ENCODE data around the gene SPECC1L. TPM values are rescaled to one million over a fixed set of nuclear protein-coding genes. Genes with fewer than 3 reads are reported as not detected.

Gene SPECC1L, protein sequence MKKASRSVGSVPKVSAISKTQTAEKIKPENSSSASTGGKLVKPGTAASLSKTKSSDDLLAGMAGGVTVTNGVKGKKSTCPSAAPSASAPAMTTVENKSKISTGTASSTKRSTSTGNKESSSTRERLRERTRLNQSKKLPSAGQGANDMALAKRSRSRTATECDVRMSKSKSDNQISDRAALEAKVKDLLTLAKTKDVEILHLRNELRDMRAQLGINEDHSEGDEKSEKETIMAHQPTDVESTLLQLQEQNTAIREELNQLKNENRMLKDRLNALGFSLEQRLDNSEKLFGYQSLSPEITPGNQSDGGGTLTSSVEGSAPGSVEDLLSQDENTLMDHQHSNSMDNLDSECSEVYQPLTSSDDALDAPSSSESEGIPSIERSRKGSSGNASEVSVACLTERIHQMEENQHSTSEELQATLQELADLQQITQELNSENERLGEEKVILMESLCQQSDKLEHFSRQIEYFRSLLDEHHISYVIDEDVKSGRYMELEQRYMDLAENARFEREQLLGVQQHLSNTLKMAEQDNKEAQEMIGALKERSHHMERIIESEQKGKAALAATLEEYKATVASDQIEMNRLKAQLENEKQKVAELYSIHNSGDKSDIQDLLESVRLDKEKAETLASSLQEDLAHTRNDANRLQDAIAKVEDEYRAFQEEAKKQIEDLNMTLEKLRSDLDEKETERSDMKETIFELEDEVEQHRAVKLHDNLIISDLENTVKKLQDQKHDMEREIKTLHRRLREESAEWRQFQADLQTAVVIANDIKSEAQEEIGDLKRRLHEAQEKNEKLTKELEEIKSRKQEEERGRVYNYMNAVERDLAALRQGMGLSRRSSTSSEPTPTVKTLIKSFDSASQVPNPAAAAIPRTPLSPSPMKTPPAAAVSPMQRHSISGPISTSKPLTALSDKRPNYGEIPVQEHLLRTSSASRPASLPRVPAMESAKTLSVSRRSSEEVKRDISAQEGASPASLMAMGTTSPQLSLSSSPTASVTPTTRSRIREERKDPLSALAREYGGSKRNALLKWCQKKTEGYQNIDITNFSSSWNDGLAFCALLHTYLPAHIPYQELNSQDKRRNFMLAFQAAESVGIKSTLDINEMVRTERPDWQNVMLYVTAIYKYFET
- 80.6 TPM for total RNA-seq (ENCODE audit: unreplicated experiment)
- long read RNA-seq, partial matches to known transcripts: 9 of 12 reads
- long read RNA-seq, other reads (novel, unspliced or antisense): 1 of 12 reads

DNA sequence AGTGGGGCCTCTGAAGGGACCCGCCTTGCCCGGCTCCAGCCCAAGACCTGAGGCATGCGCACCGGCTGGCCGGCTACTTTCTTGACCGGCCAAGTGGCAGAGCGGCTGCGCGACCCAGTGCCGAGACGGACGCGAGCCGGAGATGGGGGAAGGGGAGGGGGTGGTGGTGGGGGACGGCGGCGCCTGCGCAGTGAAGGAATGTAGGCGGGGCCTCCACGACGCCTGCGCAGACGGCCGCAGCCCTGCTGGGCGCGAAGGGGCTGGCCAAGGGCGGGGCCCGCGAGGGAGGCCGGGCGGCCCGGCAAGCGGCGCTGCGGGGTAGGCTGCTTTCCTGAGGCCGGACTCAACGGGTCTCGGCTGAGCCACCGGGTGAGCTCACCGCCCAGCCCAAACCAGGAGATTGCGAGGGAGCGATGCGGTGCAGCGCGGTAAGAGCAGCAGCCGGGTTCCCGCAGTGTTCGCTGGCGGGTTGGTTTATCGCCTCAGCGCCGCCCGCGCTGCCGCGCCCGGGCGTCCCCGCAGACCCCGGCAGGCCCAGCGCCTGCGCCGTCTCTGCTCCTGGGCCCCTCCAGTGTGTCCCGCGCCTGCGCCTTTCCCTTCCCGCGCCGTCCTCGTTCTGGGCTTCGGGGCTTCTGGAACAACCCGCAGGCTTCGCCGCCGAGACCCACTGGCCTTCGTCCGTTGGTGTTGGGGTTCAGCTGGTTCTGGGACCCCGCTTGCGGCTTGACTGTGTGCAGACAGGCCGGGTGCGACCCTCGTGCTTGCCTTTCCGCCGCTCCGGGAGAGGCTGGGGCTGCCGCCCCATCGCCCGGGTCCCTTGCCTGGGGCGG is at the start of gene SPECC1L:
Gene SPECC1L (plus strand): TSS at position 276 of the 830 bp plus-strand sequence. CDS start 31,401 bp downstream, outside the sequence.
- peak; percentile 96 for DNase-seq (ENCODE audit: low spot score)
- Mint-ChIP-seq H3K36me3 (ENCODE audit: low read depth, unreplicated experiment) (no peaks in the 10 kb centered on the region), H3K4me1 (ENCODE audit: unreplicated experiment) (peaks cover 21% of the 10 kb centered on the region), H3K4me3 (ENCODE audit: unreplicated experiment) (peak within 1 kb of the TSS; percentile 93), H3K9me3 (ENCODE audit: unreplicated experiment) (no peaks in the 10 kb centered on the region), H3K27ac (ENCODE audit: unreplicated experiment) (peak within 1 kb of the TSS; percentile 77), H3K27me3 (ENCODE audit: unreplicated experiment) (no peaks in the 10 kb centered on the region)
- TF ChIP-seq, protein P1, sequence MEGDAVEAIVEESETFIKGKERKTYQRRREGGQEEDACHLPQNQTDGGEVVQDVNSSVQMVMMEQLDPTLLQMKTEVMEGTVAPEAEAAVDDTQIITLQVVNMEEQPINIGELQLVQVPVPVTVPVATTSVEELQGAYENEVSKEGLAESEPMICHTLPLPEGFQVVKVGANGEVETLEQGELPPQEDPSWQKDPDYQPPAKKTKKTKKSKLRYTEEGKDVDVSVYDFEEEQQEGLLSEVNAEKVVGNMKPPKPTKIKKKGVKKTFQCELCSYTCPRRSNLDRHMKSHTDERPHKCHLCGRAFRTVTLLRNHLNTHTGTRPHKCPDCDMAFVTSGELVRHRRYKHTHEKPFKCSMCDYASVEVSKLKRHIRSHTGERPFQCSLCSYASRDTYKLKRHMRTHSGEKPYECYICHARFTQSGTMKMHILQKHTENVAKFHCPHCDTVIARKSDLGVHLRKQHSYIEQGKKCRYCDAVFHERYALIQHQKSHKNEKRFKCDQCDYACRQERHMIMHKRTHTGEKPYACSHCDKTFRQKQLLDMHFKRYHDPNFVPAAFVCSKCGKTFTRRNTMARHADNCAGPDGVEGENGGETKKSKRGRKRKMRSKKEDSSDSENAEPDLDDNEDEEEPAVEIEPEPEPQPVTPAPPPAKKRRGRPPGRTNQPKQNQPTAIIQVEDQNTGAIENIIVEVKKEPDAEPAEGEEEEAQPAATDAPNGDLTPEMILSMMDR (IDR thresholded peaks at IDR 0.05; ENCODE audit: unreplicated experiment): no peak

DNA sequence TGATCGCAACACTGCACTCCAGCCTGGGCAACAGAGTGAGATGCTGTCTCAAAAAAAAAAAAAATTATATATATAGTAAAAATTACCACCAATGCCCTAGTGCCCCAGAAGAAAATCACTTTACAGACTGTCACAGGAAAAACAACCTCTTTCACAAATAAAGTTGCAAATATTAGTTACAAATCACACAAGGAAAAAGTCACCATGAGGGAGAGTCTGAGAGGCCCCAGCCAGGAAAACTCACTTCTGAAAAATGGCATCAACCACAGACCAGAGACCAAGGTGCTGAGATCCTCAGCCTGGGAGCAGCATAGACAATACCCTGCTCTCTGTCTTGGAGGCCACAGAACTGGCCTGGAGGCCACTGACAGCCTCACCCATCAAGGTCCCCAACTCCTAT is 46.2 kb upstream of the SPECC1L start:
- Mint-ChIP-seq H3K4me3 (ENCODE audit: unreplicated experiment) (no peak overlapping the region), H3K36me3 (ENCODE audit: low read depth, unreplicated experiment) (peaks cover 4% of the 10 kb centered on the region), H3K27ac (ENCODE audit: unreplicated experiment) (no peak overlapping the region), H3K27me3 (ENCODE audit: unreplicated experiment) (peaks cover 4% of the 10 kb centered on the region), H3K9me3 (ENCODE audit: unreplicated experiment) (no peaks in the 10 kb centered on the region), H3K4me1 (ENCODE audit: unreplicated experiment) (peaks cover 2% of the 10 kb centered on the region)
- TF ChIP-seq, protein P1 (IDR thresholded peaks at IDR 0.05; ENCODE audit: unreplicated experiment): no peak
- DNase-seq (ENCODE audit: low spot score): no peak

DNA sequence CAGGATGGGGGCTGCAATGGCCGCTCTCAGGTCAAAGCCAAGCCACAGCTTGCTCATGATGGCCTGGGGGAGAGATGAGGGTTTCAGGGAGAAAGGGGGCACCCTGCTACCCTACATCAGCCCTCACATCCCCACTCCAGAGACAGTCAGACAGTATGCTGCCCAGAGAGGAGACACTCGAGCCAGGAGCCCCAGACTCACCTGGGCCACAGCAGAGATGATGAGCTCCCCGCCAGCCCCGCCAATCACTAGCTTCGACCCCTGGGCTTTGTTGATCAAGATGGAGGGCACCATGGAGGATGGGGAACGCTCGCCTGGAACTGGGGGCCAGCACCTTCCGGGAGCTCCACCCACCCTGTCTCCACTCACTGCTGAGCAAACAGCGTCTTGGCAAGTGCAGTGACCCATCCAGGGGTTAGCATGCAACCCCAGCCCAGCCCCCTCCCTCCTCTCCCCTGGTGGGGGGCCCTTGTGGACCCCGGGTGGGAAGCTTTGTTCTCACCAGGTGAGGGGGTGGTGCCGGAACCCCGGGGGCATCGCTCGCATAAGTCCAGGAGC is 45.5 kb upstream of the SPECC1L start:
- Mint-ChIP-seq H3K4me3 (ENCODE audit: unreplicated experiment) (no peak overlapping the region), H3K9me3 (ENCODE audit: unreplicated experiment) (no peaks in the 10 kb centered on the region), H3K4me1 (ENCODE audit: unreplicated experiment) (no peaks in the 10 kb centered on the region), H3K27ac (ENCODE audit: unreplicated experiment) (no peak overlapping the region), H3K27me3 (ENCODE audit: unreplicated experiment) (peaks cover 4% of the 10 kb centered on the region), H3K36me3 (ENCODE audit: low read depth, unreplicated experiment) (peaks cover 4% of the 10 kb centered on the region)
- DNase-seq (ENCODE audit: low spot score): no peak
- TF ChIP-seq, protein P1 (IDR thresholded peaks at IDR 0.05; ENCODE audit: unreplicated experiment): no peak

DNA sequence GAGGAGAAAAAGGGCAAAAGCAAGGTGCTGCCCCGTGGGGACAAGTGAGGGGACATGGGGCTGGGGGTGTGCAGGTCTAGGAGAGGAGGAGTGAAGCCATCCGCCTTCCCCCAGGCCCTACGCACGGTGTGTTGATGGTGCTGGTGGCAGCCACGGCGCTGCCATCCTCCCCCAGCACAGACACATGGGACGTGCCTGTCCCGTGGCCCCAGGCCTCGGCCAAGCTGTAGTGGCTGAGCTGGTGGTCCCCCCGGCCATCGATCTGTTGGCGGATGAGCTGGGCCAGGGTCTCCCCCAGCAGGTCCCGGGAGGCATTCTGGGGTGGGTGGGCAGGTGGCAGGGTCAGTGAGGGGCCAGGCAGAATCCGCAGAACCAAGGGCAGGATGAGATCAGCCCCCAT is 44.7 kb upstream of the SPECC1L start:
- Mint-ChIP-seq H3K27me3 (ENCODE audit: unreplicated experiment) (peaks cover 4% of the 10 kb centered on the region), H3K4me3 (ENCODE audit: unreplicated experiment) (no peak overlapping the region), H3K9me3 (ENCODE audit: unreplicated experiment) (no peaks in the 10 kb centered on the region), H3K27ac (ENCODE audit: unreplicated experiment) (no peak overlapping the region), H3K4me1 (ENCODE audit: unreplicated experiment) (no peaks in the 10 kb centered on the region), H3K36me3 (ENCODE audit: low read depth, unreplicated experiment) (peaks cover 4% of the 10 kb centered on the region)
- TF ChIP-seq, protein P1 (IDR thresholded peaks at IDR 0.05; ENCODE audit: unreplicated experiment): no peak
- no peak for DNase-seq (ENCODE audit: low spot score)

All from endothelial cell (in vitro differentiated cells).